ENCODE results near the gene PHC2. TPM values are rescaled to one million over a fixed set of nuclear protein-coding genes. Genes with fewer than 3 reads are reported as not detected.

PHC2 gene
- total and polyA plus RNA-seq, 2 donors from 2014 or later = 118 to 149 TPM

DNA sequence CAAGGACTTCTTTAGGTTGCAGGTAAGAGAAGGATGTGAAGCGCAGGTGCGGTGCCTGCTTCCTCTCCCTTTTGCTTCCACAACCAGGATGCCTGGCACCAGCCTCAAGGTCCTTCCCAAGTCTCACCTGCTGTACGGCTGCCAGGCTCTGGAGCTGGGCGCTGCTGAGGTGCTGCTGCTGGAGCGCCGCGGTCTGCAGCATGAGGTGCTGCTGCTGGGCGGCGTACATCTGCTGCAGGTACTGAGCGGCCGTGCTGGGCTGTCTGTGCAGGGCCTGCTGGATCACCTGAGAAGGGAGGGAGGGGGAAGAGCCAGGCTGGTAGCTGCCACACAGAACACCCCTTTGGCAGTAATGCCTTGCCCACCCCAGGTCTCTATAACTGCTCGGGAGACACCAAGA, 58.7 kb downstream of the PHC2 start:
- Histone ChIP-seq H3K27me3 (ENCODE audit: control insufficient read depth, insufficient read depth, low read length) (no peaks in the 10 kb centered on the region), H3K9ac (ENCODE audit: low read length in 3 of 3) (no peak overlapping the region), H3K9me3 (ENCODE audit: control insufficient read depth in 2 of 3, insufficient read depth in 1 of 3, low read length in 3 of 3) (no peaks in the 10 kb centered on the region), H3K36me3 (ENCODE audit: control insufficient read depth in 2 of 3, insufficient read depth in 3 of 3, low read length in 3 of 3) (peaks cover 0 to 18% (median 2%) of the 10 kb centered on the region in 3 donors), H3K4me3 (ENCODE audit: low read length in 3 of 3) (no peak overlapping the region), H3K27ac (ENCODE audit: low read depth in 2 of 2, low read length in 2 of 2) (no peak overlapping the region), H3K4me1 (ENCODE audit: control insufficient read depth in 2 of 3, insufficient read depth in 2 of 3, low read depth in 1 of 3, low read length in 3 of 3) (peaks cover 0 to 7% (median 4%) of the 10 kb centered on the region in 3 donors)
- TF ChIP-seq, protein P1, sequence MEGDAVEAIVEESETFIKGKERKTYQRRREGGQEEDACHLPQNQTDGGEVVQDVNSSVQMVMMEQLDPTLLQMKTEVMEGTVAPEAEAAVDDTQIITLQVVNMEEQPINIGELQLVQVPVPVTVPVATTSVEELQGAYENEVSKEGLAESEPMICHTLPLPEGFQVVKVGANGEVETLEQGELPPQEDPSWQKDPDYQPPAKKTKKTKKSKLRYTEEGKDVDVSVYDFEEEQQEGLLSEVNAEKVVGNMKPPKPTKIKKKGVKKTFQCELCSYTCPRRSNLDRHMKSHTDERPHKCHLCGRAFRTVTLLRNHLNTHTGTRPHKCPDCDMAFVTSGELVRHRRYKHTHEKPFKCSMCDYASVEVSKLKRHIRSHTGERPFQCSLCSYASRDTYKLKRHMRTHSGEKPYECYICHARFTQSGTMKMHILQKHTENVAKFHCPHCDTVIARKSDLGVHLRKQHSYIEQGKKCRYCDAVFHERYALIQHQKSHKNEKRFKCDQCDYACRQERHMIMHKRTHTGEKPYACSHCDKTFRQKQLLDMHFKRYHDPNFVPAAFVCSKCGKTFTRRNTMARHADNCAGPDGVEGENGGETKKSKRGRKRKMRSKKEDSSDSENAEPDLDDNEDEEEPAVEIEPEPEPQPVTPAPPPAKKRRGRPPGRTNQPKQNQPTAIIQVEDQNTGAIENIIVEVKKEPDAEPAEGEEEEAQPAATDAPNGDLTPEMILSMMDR (IDR thresholded peaks at IDR 0.05; ENCODE audit: borderline replicate concordance, extremely low read depth, insufficient read depth) = no peak
- intact Hi-C loops (cut with DNase I) = no loop called here
- DNase-seq (no peak), FAIRE-seq (no peak)

- TF ChIP-seq, protein P1 (IDR thresholded peaks at IDR 0.05; ENCODE audit: borderline replicate concordance, extremely low read depth, insufficient read depth) = no peak
- Histone ChIP-seq H3K36me3 (ENCODE audit: control insufficient read depth in 2 of 3, insufficient read depth in 3 of 3, low read length in 3 of 3) (peaks cover 0 to 18% (median 2%) of the 10 kb centered on the region in 3 donors), H3K9ac (ENCODE audit: low read length in 3 of 3) (no peak overlapping the region), H3K4me1 (ENCODE audit: control insufficient read depth in 2 of 3, insufficient read depth in 2 of 3, low read depth in 1 of 3, low read length in 3 of 3) (peaks cover under 1 to 16% (median 10%) of the 10 kb centered on the region in 3 donors), H3K27me3 (ENCODE audit: control insufficient read depth, insufficient read depth, low read length) (no peaks in the 10 kb centered on the region), H3K4me3 (ENCODE audit: low read length in 3 of 3) (no peak overlapping the region), H3K9me3 (ENCODE audit: control insufficient read depth in 2 of 3, insufficient read depth in 1 of 3, low read length in 3 of 3) (no peaks in the 10 kb centered on the region), H3K27ac (ENCODE audit: low read depth in 2 of 2, low read length in 2 of 2) (no peak overlapping the region)
- no peak for DNase-seq
- no peak for FAIRE-seq
- intact Hi-C loops (cut with DNase I) = no loop called here
These were observed 59.6 kb downstream of the PHC2 start for GRCh38 chr1:33371334-33371733.

- TF ChIP-seq, protein P1 (IDR thresholded peaks at IDR 0.05; ENCODE audit: borderline replicate concordance, extremely low read depth, insufficient read depth) = no peak
- FAIRE-seq (no peak), DNase-seq (no peak)
- intact Hi-C loops (cut with DNase I) = no loop called here
- Histone ChIP-seq H3K4me3 (ENCODE audit: low read length in 3 of 3) (no peak overlapping the region), H3K27me3 (ENCODE audit: control insufficient read depth, insufficient read depth, low read length) (no peaks in the 10 kb centered on the region), H3K27ac (ENCODE audit: low read depth in 2 of 2, low read length in 2 of 2) (no peak overlapping the region), H3K9ac (ENCODE audit: low read length in 3 of 3) (no peak overlapping the region), H3K9me3 (ENCODE audit: control insufficient read depth in 2 of 3, insufficient read depth in 1 of 3, low read length in 3 of 3) (no peaks in the 10 kb centered on the region), H3K36me3 (ENCODE audit: control insufficient read depth in 2 of 3, insufficient read depth in 3 of 3, low read length in 3 of 3) (peaks cover 0 to 18% (median 2%) of the 10 kb centered on the region in 3 donors), H3K4me1 (ENCODE audit: control insufficient read depth in 2 of 3, insufficient read depth in 2 of 3, low read depth in 1 of 3, low read length in 3 of 3) (peaks cover 4 to 20% (median 14%) of the 10 kb centered on the region in 3 donors)
These were observed 60.1 kb downstream of the PHC2 start for GRCh38 chr1:33370827-33371226.

- intact Hi-C loops (cut with DNase I) = no loop called here
- H3K4me3 ChIP-seq (ENCODE audit: low read length in 3 of 3) = no peak overlapping the region
- H3K27ac ChIP-seq (ENCODE audit: low read depth in 2 of 2, low read length in 2 of 2) = no peak overlapping the region
- TF ChIP-seq, protein P1 (IDR thresholded peaks at IDR 0.05; ENCODE audit: borderline replicate concordance, extremely low read depth, insufficient read depth) = no peak
- no peaks in the 10 kb centered on the region for H3K27me3 ChIP-seq (ENCODE audit: control insufficient read depth, insufficient read depth, low read length)
- H3K4me1 ChIP-seq (ENCODE audit: control insufficient read depth in 2 of 3, insufficient read depth in 2 of 3, low read depth in 1 of 3, low read length in 3 of 3) = peaks cover 8 to 25% (median 19%) of the 10 kb centered on the region in 3 donors
- no peak for DNase-seq
- FAIRE-seq = no peak
- H3K36me3 ChIP-seq (ENCODE audit: control insufficient read depth in 2 of 3, insufficient read depth in 3 of 3, low read length in 3 of 3) = peaks cover 0 to 18% (median 2%) of the 10 kb centered on the region in 3 donors
- no peak overlapping the region for H3K9ac ChIP-seq (ENCODE audit: low read length in 3 of 3)
- H3K9me3 ChIP-seq (ENCODE audit: control insufficient read depth in 2 of 3, insufficient read depth in 1 of 3, low read length in 3 of 3) = no peaks in the 10 kb centered on the region
These were observed 60.6 kb downstream of the PHC2 start for GRCh38 chr1:33370301-33370700.

Data from kidney (tissue), 14 donors.